Cardiac fibroblast (primary cell): ENCODE measurements around the gene RFX8.

ENCODE experiments used
- DNase-seq, 2 donors: peaks; one replicate each; pipeline versions ENCODE4 v3.0.0 to v3.0.0-alpha.2; 2010; ENCODE audit warnings: low read depth in 2 of 2
- H3K4me3 ChIP-seq, 2 donors: replicated peaks in 1 of 2; 1 replicate in 1 of 2; 2 replicates in 1 of 2; pipeline ENCODE4 v1.5.1; 2011; ENCODE audit warnings: low read depth in 2 of 2, low read length in 2 of 2, mild to moderate bottlenecking in 2 of 2, moderate library complexity in 1 of 2
- CTCF ChIP-seq: IDR thresholded peaks from one replicate; pipeline ENCODE4 v1.5.1; 2011; ENCODE audit warnings: low read depth, mild to moderate bottlenecking, low read length, inconsistent platforms

RFX8 gene

GRCh38 chr2:101364878-101365277 lies 110.0 kb downstream of the RFX8 start:
- no peak for DNase-seq
- TF ChIP-seq CTCF, result no peak
- H3K4me3 ChIP-seq, result no peak overlapping the region

- TF ChIP-seq CTCF, result no peak
- no peak for DNase-seq
- H3K4me3 ChIP-seq, result no peak overlapping the region
Measured at GRCh38 chr2:101362777-101363176, 112.1 kb downstream of the RFX8 start.

GRCh38 chr2:101362316-101362715 lies 112.6 kb downstream of the RFX8 start:
- no peak for TF ChIP-seq CTCF
- DNase-seq, result no peak
- H3K4me3 ChIP-seq, result no peak overlapping the region

- no peak for TF ChIP-seq CTCF
- H3K4me3 ChIP-seq, result no peak overlapping the region
- no peak for DNase-seq
Measured at GRCh38 chr2:101361522-101361921, 113.4 kb downstream of the RFX8 start.

GRCh38 chr2:101361121-101361520 lies 113.8 kb downstream of the RFX8 start:
- no peak for DNase-seq
- no peak for TF ChIP-seq CTCF

GRCh38 chr2:101360232-101360631 lies 114.7 kb downstream of the RFX8 start:
- DNase-seq, result peak in 1 of 2 donors; percentile 26
- no peak for TF ChIP-seq CTCF
- H3K4me3 ChIP-seq, result no peak overlapping the region

More at GRCh38 chr2:101361121-101361520, 113.8 kb downstream of the RFX8 start:
- no peak overlapping the region for H3K4me3 ChIP-seq

GRCh38 chr2:101359410-101359954 lies 115.4 kb downstream of the RFX8 start:
- no peak for DNase-seq
- no peak overlapping the region for H3K4me3 ChIP-seq
- TF ChIP-seq CTCF, result no peak
